SK-N-MC (cell line): Measurements from ENCODE around the gene FAM171A2.

Experiments used
- DNase-seq: peaks from one replicate; pipeline ENCODE4 v3.0.0-alpha.2; 2011; ENCODE audit warnings: low read depth, low spot score
- H3K27ac ChIP-seq: fragments of 200-600 bp; sonication (generic); 2 replicates; pipeline ENCODE4 v1.5.1; 2016; ENCODE audit warnings: mixed run types
- H3K36me3 ChIP-seq: fragments of 200-600 bp; sonication (generic); 2 replicates; pipeline ENCODE4 v1.6.1; 2017; ENCODE audit warnings: antibody characterized with exemption, low read length, mixed read lengths; ENCODE audit not compliant: insufficient read depth
- H3K4me3 ChIP-seq: fragments of 200-600 bp; sonication (generic); 2 replicates; pipeline ENCODE4 v1.5.1; 2016
- H3K9ac ChIP-seq: fragments of 200-600 bp; sonication (generic); 2 replicates; pipeline ENCODE4 v1.8.0; 2017; ENCODE audit warnings: mixed run types, mixed read lengths; ENCODE audit not compliant: insufficient read length
- H3K9me3 ChIP-seq: fragments of 200-600 bp; sonication (generic); 2 replicates; pipeline ENCODE4 v1.6.1; 2017; ENCODE audit warnings: low read depth, mild to moderate bottlenecking, antibody characterized with exemption, low read length, moderate library complexity, mixed read lengths
- EZH2 ChIP-seq: fragments of 200-600 bp; sonication (generic); IDR thresholded peaks from one replicate; pipeline ENCODE4 v1.6.1; 2017; ENCODE audit warnings: antibody characterized with exemption
- FOXP2 ChIP-seq: optimal IDR thresholded peaks from 2 replicates; pipeline ENCODE3; 2011; ENCODE audit warnings: mild to moderate bottlenecking, moderate library complexity; ENCODE audit not compliant: insufficient read depth; ENCODE audit errors: extremely low read length, control extremely low read depth
- POLR2AphosphoS5 ChIP-seq: IDR thresholded peaks from 2 replicates; pipeline ENCODE4 v1.6.1; 2012; ENCODE audit warnings: mild to moderate bottlenecking, low read depth, low read length, borderline replicate concordance

FAM171A2 gene

GRCh38 chr17:44310188-44310587, 53.5 kb downstream of the FAM171A2 start:
- Histone ChIP-seq H3K9ac (no peak overlapping the region), H3K4me3 (no peak overlapping the region), H3K36me3 (no peaks in the 10 kb centered on the region), H3K9me3 (no peaks in the 10 kb centered on the region), H3K27ac (no peak overlapping the region)
- DNase-seq, result no peak
- TF ChIP-seq EZH2 (no peak), FOXP2 (no peak), POLR2AphosphoS5 (no peak)

GRCh38 chr17:44309472-44309871, 54.2 kb downstream of the FAM171A2 start:
- TF ChIP-seq EZH2 (no peak), FOXP2 (no peak), POLR2AphosphoS5 (no peak)
- DNase-seq, result no peak
- Histone ChIP-seq H3K36me3 (no peaks in the 10 kb centered on the region), H3K27ac (no peak overlapping the region), H3K9ac (no peak overlapping the region), H3K4me3 (no peak overlapping the region), H3K9me3 (no peaks in the 10 kb centered on the region)

GRCh38 chr17:44308865-44309264, 54.8 kb downstream of the FAM171A2 start:
- TF ChIP-seq EZH2, result no peak
- Histone ChIP-seq H3K9me3 (no peaks in the 10 kb centered on the region), H3K9ac (no peak overlapping the region), H3K36me3 (no peaks in the 10 kb centered on the region), H3K27ac (no peak overlapping the region), H3K4me3 (no peak overlapping the region; the same call in 1 of the 2 replicates)
- no peak for DNase-seq

- Histone ChIP-seq H3K27ac (no peak within 1 kb of the TSS), H3K4me3 (peak within 1 kb of the TSS; percentile 69), H3K36me3 (no peaks in the 10 kb centered on the region), H3K9ac (no peak within 1 kb of the TSS), H3K9me3 (no peaks in the 10 kb centered on the region)
- TF ChIP-seq FOXP2, result no peak
- no peak for TF ChIP-seq EZH2
- TF ChIP-seq POLR2AphosphoS5, result no peak
- no peak for DNase-seq
Observed at GRCh38 chr17:44308320-44308818, 55.3 kb downstream of the FAM171A2 start, which contains the start of gene RUNDC3A. RUNDC3A (plus strand) TSS chr17:44308601; CDS start chr17:44308833, 232 bp downstream.

- Histone ChIP-seq H3K9me3 (no peaks in the 10 kb centered on the region), H3K9ac (no peak overlapping the region), H3K4me3 (peak overlapping the region; percentile 69), H3K36me3 (no peaks in the 10 kb centered on the region), H3K27ac (no peak overlapping the region)
- DNase-seq, result no peak
- TF ChIP-seq EZH2 (no peak), POLR2AphosphoS5 (no peak), FOXP2 (no peak)
Observed at GRCh38 chr17:44307387-44308186, 56.1 kb downstream of the FAM171A2 start.

GRCh38 chr17:44304651-44305050, 59.0 kb downstream of the FAM171A2 start:
- no peak for TF ChIP-seq EZH2
- no peak for TF ChIP-seq FOXP2
- no peak for TF ChIP-seq POLR2AphosphoS5
- Histone ChIP-seq H3K36me3 (no peaks in the 10 kb centered on the region), H3K27ac (no peak overlapping the region), H3K9ac (no peak overlapping the region), H3K9me3 (no peaks in the 10 kb centered on the region), H3K4me3 (peak overlapping the region; percentile 9; the same call in 1 of the 2 replicates)
- DNase-seq, result no peak
